ENCODE results near the gene ILF3.

The ILF3 gene

GRCh38 chr19:10642473-10643171, 11.5 kb upstream of the ILF3 start:
- no peak for DNase-seq (ENCODE audit: low spot score)
- Histone ChIP-seq H3K4me3 (no peak overlapping the region), H3K27ac (peak overlapping the region in 1 of 2 donors; percentile 71)
- TF ChIP-seq, protein P1, sequence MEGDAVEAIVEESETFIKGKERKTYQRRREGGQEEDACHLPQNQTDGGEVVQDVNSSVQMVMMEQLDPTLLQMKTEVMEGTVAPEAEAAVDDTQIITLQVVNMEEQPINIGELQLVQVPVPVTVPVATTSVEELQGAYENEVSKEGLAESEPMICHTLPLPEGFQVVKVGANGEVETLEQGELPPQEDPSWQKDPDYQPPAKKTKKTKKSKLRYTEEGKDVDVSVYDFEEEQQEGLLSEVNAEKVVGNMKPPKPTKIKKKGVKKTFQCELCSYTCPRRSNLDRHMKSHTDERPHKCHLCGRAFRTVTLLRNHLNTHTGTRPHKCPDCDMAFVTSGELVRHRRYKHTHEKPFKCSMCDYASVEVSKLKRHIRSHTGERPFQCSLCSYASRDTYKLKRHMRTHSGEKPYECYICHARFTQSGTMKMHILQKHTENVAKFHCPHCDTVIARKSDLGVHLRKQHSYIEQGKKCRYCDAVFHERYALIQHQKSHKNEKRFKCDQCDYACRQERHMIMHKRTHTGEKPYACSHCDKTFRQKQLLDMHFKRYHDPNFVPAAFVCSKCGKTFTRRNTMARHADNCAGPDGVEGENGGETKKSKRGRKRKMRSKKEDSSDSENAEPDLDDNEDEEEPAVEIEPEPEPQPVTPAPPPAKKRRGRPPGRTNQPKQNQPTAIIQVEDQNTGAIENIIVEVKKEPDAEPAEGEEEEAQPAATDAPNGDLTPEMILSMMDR (IDR thresholded peaks at IDR 0.05), result no peak

DNA sequence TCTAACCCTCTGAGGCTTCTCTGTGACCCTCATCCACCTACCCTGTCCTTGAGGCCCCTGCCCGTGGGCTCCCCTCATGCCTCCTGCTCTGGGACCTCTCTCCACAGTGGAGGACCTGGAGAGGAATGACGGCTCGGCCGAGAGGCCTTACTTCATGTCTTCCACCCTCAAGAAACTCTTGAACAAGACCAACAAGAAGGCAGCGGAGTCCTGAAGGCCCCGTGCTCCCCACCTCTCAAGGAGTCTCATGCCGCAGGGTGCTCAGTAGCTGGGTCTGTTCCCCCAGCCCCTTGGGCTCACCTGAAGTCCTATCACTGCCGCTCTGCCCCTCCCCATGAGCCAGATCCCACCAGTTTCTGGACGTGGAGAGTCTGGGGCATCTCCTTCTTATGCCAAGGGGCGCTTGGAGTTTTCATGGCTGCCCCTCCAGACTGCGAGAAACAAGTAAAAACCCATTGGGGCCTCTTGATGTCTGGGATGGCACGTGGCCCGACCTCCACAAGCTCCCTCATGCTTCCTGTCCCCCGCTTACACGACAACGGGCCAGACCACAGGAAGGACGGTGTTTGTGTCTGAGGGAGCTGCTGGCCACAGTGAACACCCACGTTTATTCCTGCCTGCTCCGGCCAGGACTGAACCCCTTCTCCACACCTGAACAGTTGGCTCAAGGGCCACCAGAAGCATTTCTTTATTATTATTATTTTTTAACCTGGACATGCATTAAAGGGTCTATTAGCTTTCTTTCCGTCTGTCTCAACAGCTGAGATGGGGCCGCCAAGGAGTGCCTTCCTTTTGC, 10.8 kb upstream of the ILF3 start:
- TF ChIP-seq, protein P1 (IDR thresholded peaks at IDR 0.05), result no peak
- no peak for DNase-seq (ENCODE audit: low spot score)
- peak overlapping the region in 1 of 2 donors; percentile 71 for H3K27ac ChIP-seq
- no peak overlapping the region for H3K4me3 ChIP-seq

- TF ChIP-seq, protein P1 (IDR thresholded peaks at IDR 0.05), result no peak
- Histone ChIP-seq H3K4me3 (no peak overlapping the region), H3K27ac (peak overlapping the region; percentile 32 to 71)
- DNase-seq (ENCODE audit: low spot score), result no peak
Observed at GRCh38 chr19:10643968-10644259, 10.2 kb upstream of the ILF3 start.

- TF ChIP-seq, protein P1 (IDR thresholded peaks at IDR 0.05), result peak; percentile 71
- no peak overlapping the region for H3K4me3 ChIP-seq
- peak overlapping the region; percentile 32 to 71 for H3K27ac ChIP-seq
- peak; percentile 88 for DNase-seq (ENCODE audit: low spot score)
Observed at GRCh38 chr19:10644260-10645007, 9.7 kb upstream of the ILF3 start.

GRCh38 chr19:10646456-10647159, 7.5 kb upstream of the ILF3 start:
- DNase-seq (ENCODE audit: low spot score), result no peak
- H3K27ac ChIP-seq, result peak overlapping the region; percentile 37 to 46
- TF ChIP-seq, protein P1 (IDR thresholded peaks at IDR 0.05), result no peak
- no peak overlapping the region for H3K4me3 ChIP-seq

DNA sequence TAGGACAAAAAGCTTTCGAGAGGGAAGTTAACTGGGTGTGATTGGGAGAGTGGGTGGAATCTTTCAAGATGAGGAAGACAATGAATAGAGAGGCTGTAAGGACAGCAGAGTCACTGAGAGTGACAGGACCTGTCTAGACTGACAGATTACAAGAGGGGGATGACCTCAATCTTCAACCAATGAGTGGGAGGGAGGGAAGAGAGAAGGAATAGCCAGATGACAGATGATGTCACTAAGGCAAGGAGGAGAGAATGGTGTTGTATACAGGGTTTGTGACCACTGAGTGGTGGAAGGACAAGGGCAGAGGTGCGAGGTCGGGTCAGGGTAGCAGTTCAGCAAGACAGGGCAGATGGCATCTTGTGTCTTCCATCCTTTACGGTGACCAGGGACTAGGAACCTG, 5.8 kb upstream of the ILF3 start:
- no peak for DNase-seq (ENCODE audit: low spot score)
- Histone ChIP-seq H3K4me3 (no peak overlapping the region), H3K27ac (no peak overlapping the region)
- TF ChIP-seq, protein P1 (IDR thresholded peaks at IDR 0.05), result no peak
